H9 (cell line): ENCODE results near the gene NAPB. TPM values are rescaled to one million over a fixed set of nuclear protein-coding genes. Genes with fewer than 3 reads are reported as not detected.

Experiments used
- DNase-seq: peaks from one replicate; pipeline ENCODE4 v3.0.0-alpha.2; 2017
- H2AFZ ChIP-seq: one replicate; pipeline ENCODE4 v1.6.1; 2013; ENCODE audit warnings: mild to moderate bottlenecking, low read length, control low read depth, moderate library complexity
- H2AK5ac ChIP-seq: 2 replicates; pipeline ENCODE4 v1.6.1; 2013; ENCODE audit warnings: low read length, control low read depth, mixed read lengths; ENCODE audit not compliant: insufficient read length
- H2BK120ac ChIP-seq: one replicate; pipeline ENCODE4 v1.6.1; 2013; ENCODE audit warnings: low read depth, mild to moderate bottlenecking, low read length, control low read depth, inconsistent platforms; ENCODE audit not compliant: poor library complexity, severe bottlenecking
- H2BK12ac ChIP-seq: 2 replicates; pipeline ENCODE4 v1.6.1; 2013; ENCODE audit warnings: low read length, control low read depth, mixed read lengths, low read depth; ENCODE audit not compliant: insufficient read length
- H2BK15ac ChIP-seq: 2 replicates; pipeline ENCODE4 v1.6.1; 2013; ENCODE audit warnings: low read depth, low read length, control low read depth
- H2BK20ac ChIP-seq: one replicate; pipeline ENCODE4 v1.6.1; 2013; ENCODE audit warnings: low read depth, mild to moderate bottlenecking, low read length, control low read depth, inconsistent platforms; ENCODE audit not compliant: poor library complexity, severe bottlenecking
- H2BK5ac ChIP-seq: 2 replicates; pipeline ENCODE4 v1.6.1; 2013; ENCODE audit warnings: low read length, control low read depth, mixed read lengths; ENCODE audit not compliant: insufficient read length
- H3K14ac ChIP-seq: 2 replicates; pipeline ENCODE4 v1.6.1; 2013; ENCODE audit warnings: low read length, control low read depth; ENCODE audit not compliant: insufficient read depth
- H3K18ac ChIP-seq: 2 replicates; pipeline ENCODE4 v1.6.1; 2013; ENCODE audit warnings: low read depth, mild to moderate bottlenecking, mixed read lengths, low read length, control low read depth; ENCODE audit not compliant: insufficient read length
- H3K23ac ChIP-seq: 2 replicates; pipeline ENCODE4 v1.6.1; 2013; ENCODE audit warnings: low read length, control low read depth, mixed read lengths, low read depth; ENCODE audit not compliant: insufficient read length
- H3K23me2 ChIP-seq: 2 replicates; pipeline ENCODE4 v1.6.1; 2013; ENCODE audit warnings: low read depth, mild to moderate bottlenecking, mixed read lengths, low read length, control low read depth; ENCODE audit not compliant: insufficient read length, poor library complexity, severe bottlenecking
- H3K27ac ChIP-seq: 2 replicates; pipeline ENCODE4 v1.5.1; 2013; ENCODE audit warnings: low read length, control low read depth, mixed read lengths, low read depth; ENCODE audit not compliant: insufficient read length
- H3K27me3 ChIP-seq: 2 replicates; pipeline ENCODE4 v1.6.1; 2013; ENCODE audit warnings: low read length, control low read depth, inconsistent platforms; ENCODE audit not compliant: insufficient read depth
- H3K4ac ChIP-seq: 2 replicates; pipeline ENCODE4 v1.6.1; 2013; ENCODE audit warnings: low read depth, mild to moderate bottlenecking, control low read depth, inconsistent platforms, low read length, moderate library complexity
- H3K4me1 ChIP-seq: 2 replicates; pipeline ENCODE4 v1.6.1; 2013; ENCODE audit warnings: low read length, control low read depth, inconsistent platforms; ENCODE audit not compliant: insufficient read depth
- H3K4me2 ChIP-seq: 2 replicates; pipeline ENCODE4 v1.6.1; 2013; ENCODE audit warnings: low read length, control low read depth, mixed read lengths; ENCODE audit not compliant: insufficient read length, insufficient read depth
- H3K56ac ChIP-seq: 2 replicates; pipeline ENCODE4 v1.6.1; 2013; ENCODE audit warnings: low read depth, mild to moderate bottlenecking, mixed read lengths, low read length, control low read depth; ENCODE audit not compliant: insufficient read length
- H3K79me1 ChIP-seq: 2 replicates; pipeline ENCODE4 v1.6.1; 2013; ENCODE audit warnings: low read depth, mild to moderate bottlenecking, moderate library complexity, low read length, control low read depth, inconsistent platforms; ENCODE audit not compliant: insufficient read depth, poor library complexity, severe bottlenecking
- H3K79me2 ChIP-seq: 2 replicates; pipeline ENCODE4 v1.6.1; 2013; ENCODE audit warnings: low read length, control low read depth, inconsistent platforms; ENCODE audit not compliant: insufficient read depth
- H3K9ac ChIP-seq: 2 replicates; pipeline ENCODE4 v1.6.1; 2013; ENCODE audit warnings: low read length, control low read depth, mixed read lengths; ENCODE audit not compliant: insufficient read length; ENCODE audit errors: extremely low read depth
- H3K9me3 ChIP-seq: one replicate; pipeline ENCODE4 v1.6.1; 2013; ENCODE audit warnings: low read depth, low read length, inconsistent platforms; ENCODE audit not compliant: control insufficient read depth
- H3T11ph ChIP-seq: one replicate; pipeline ENCODE4 v1.6.1; 2013; ENCODE audit warnings: mild to moderate bottlenecking, low read length, control low read depth, inconsistent platforms
- H4K20me1 ChIP-seq: one replicate; pipeline ENCODE4 v1.6.1; 2013; ENCODE audit not compliant: control insufficient read depth, insufficient read length, insufficient read depth
- H4K5ac ChIP-seq: 2 replicates; pipeline ENCODE4 v1.6.1; 2013; ENCODE audit warnings: low read depth, mild to moderate bottlenecking, mixed read lengths, low read length, control low read depth; ENCODE audit not compliant: insufficient read length
- H4K8ac ChIP-seq: replicated peaks from 2 replicates; pipeline ENCODE4 v1.6.1; 2013; ENCODE audit warnings: low read length, control low read depth, mixed read lengths, low read depth; ENCODE audit not compliant: insufficient read length
- H4K91ac ChIP-seq: 2 replicates; pipeline ENCODE4 v1.6.1; 2013; ENCODE audit warnings: low read depth, mild to moderate bottlenecking, moderate library complexity, mixed read lengths, low read length, control low read depth; ENCODE audit not compliant: insufficient read length
- H3K27ac Mint-ChIP-seq, 3 experiments: 2 replicates in 2 of 3; 3 replicates in 1 of 3; pipeline ENCODE4 v1.8.0; 2020 to 2021; ENCODE audit warnings: mixed read lengths in 3 of 3, mild to moderate bottlenecking in 1 of 3, moderate library complexity in 1 of 3
- H3K27me3 Mint-ChIP-seq: 2 replicates; pipeline ENCODE4 v1.8.0; 2021; ENCODE audit warnings: low read depth, mild to moderate bottlenecking, moderate library complexity, mixed read lengths
- H3K36me3 Mint-ChIP-seq, 3 experiments: 2 replicates in 2 of 3; 3 replicates in 1 of 3; pipeline ENCODE4 v1.8.0; 2020 to 2021; ENCODE audit warnings: low read depth in 3 of 3, mixed read lengths in 3 of 3; ENCODE audit not compliant: insufficient read depth in 1 of 3
- H3K4me1 Mint-ChIP-seq, 2 experiments: 2 replicates each; pipeline ENCODE4 v1.8.0; 2020; ENCODE audit warnings: mixed read lengths in 2 of 2
- H3K4me3 Mint-ChIP-seq, 2 experiments: 2 replicates in 1 of 2; 3 replicates in 1 of 2; pipeline ENCODE4 v1.8.0; 2020 to 2021; ENCODE audit warnings: mild to moderate bottlenecking in 2 of 2, mixed read lengths in 2 of 2, moderate library complexity in 1 of 2
- H3K9me3 Mint-ChIP-seq, 2 experiments: 2 replicates in 1 of 2; 3 replicates in 1 of 2; pipeline ENCODE4 v1.8.0; 2020; ENCODE audit warnings: mild to moderate bottlenecking in 2 of 2, mixed read lengths in 2 of 2, moderate library complexity in 1 of 2
- WGBS: extraction: QIAGEN DNeasy Blood & Tissue Kit; methylation state at CpG from one replicate; pipeline ENCODE4 v1.1.7; 2013; ENCODE audit warnings: missing lambda C conversion rate, low lambda C conversion rate, mixed read lengths; ENCODE audit not compliant: insufficient read length; ENCODE audit errors: extremely low coverage; 5-methylcytosine and 5-hydroxymethylcytosine counted together
- total RNA-seq: library from RNA; stranded (reverse); gene quantifications from 2 replicates; pipeline ENCODE4 v1.2.1, GENCODE V29; 2021
- TF ChIP-seq, protein P1 (sequence below): fragments of 200-600 bp; sonication (generic); conservative IDR thresholded peaks from 3 replicates; pipeline ENCODE4 v1.8.0; 2021; ENCODE audit warnings: antibody characterized with exemption, mild to moderate bottlenecking

NAPB gene
- total RNA-seq, 1 experiment from 2014 or later, result 10.4 TPM

DNA sequence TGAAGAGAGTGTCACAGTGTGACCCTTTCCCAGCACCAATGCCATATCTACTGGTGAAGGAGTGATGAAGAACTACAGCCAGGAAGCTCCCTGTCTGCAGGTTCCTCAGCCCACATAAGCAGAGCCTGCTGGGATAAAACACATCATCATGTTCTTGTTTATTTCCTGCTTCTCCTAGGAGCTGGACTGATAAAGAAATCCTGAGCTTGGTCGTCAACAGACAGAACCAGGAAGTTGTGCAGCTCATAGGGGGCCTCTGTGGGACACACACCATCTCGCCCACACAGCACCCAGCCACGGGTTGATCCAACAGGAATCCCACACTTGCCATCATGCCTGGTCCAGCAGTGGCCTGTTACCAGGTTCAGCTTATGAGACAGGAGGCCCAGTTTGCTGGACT is 15.4 kb upstream of the NAPB start:
- no CpG with 5 or more reads among the region's 3 CpGs for WGBS

More for the DNA sequence above, 15.4 kb upstream of the NAPB start:
- Mint-ChIP-seq H3K27me3 (no peaks in the 10 kb centered on the region; the same call in 1 of the 2 replicates), H3K36me3 (no peaks in the 10 kb centered on the region), H3K9me3 (no peaks in the 10 kb centered on the region), H3K4me1 (peaks cover 0 to 5% of the 10 kb centered on the region in 2 experiments; a peak in 2 of 4 replicates), H3K4me3 (no peak overlapping the region), H3K27ac (no peak overlapping the region)
- Histone ChIP-seq H3K56ac (no peak overlapping the region), H2AK5ac (no peak overlapping the region), H2BK12ac (no peak overlapping the region), H3K9ac (no peak overlapping the region), H2BK20ac (no peak overlapping the region), H4K8ac (no peak overlapping the region), H3K23me2 (no peaks in the 10 kb centered on the region), H4K20me1 (no peaks in the 10 kb centered on the region), H3K4me2 (no peak overlapping the region), H3K9me3 (no peaks in the 10 kb centered on the region), H3K79me2 (no peaks in the 10 kb centered on the region), H3K79me1 (no peaks in the 10 kb centered on the region), H2AFZ (no peak overlapping the region), H3K27me3 (no peaks in the 10 kb centered on the region), H2BK120ac (no peak overlapping the region), H3K27ac (no peak overlapping the region), H3K14ac (no peak overlapping the region), H3K4me1 (no peaks in the 10 kb centered on the region), H3T11ph (no peak overlapping the region), H2BK5ac (no peak overlapping the region), H4K5ac (no peak overlapping the region), H3K23ac (no peak overlapping the region), H3K4ac (no peak overlapping the region), H3K18ac (no peak overlapping the region), H4K91ac (no peak overlapping the region), H2BK15ac (no peak overlapping the region)
- TF ChIP-seq, protein P1, sequence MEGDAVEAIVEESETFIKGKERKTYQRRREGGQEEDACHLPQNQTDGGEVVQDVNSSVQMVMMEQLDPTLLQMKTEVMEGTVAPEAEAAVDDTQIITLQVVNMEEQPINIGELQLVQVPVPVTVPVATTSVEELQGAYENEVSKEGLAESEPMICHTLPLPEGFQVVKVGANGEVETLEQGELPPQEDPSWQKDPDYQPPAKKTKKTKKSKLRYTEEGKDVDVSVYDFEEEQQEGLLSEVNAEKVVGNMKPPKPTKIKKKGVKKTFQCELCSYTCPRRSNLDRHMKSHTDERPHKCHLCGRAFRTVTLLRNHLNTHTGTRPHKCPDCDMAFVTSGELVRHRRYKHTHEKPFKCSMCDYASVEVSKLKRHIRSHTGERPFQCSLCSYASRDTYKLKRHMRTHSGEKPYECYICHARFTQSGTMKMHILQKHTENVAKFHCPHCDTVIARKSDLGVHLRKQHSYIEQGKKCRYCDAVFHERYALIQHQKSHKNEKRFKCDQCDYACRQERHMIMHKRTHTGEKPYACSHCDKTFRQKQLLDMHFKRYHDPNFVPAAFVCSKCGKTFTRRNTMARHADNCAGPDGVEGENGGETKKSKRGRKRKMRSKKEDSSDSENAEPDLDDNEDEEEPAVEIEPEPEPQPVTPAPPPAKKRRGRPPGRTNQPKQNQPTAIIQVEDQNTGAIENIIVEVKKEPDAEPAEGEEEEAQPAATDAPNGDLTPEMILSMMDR, result no peak
- DNase-seq, result no peak
